Loucy (cell line): ENCODE data around the gene C10orf62.

Source experiments
- H2AFZ ChIP-seq: fragments of 200-600 bp; sonication (generic); 2 replicates; pipeline ENCODE4 v1.6.0; 2016; ENCODE audit warnings: antibody characterized with exemption, mild to moderate bottlenecking, low read length, moderate library complexity
- H3F3A ChIP-seq: fragments of 200-600 bp; 2 replicates; pipeline ENCODE4 v1.6.0; 2016; ENCODE audit warnings: antibody characterized with exemption, low read depth, mild to moderate bottlenecking
- H3K27me3 ChIP-seq: fragments of 200-600 bp; sonication (generic); 2 replicates; pipeline ENCODE4 v1.6.1; 2014; ENCODE audit warnings: low read length, mild to moderate bottlenecking; ENCODE audit not compliant: insufficient read depth, poor library complexity, severe bottlenecking
- H3K36me3 ChIP-seq: fragments of 200-600 bp; sonication (generic); 2 replicates; pipeline ENCODE4 v1.6.1; 2016; ENCODE audit warnings: low read length; ENCODE audit not compliant: insufficient read depth
- H3K4me1 ChIP-seq: fragments of 200-600 bp; sonication (generic); 2 replicates; pipeline ENCODE4 v1.5.1; 2014; ENCODE audit warnings: low read length, mild to moderate bottlenecking; ENCODE audit not compliant: insufficient read depth, poor library complexity, severe bottlenecking
- H3K4me2 ChIP-seq: fragments of 200-600 bp; sonication (generic); 2 replicates; pipeline ENCODE4 v1.6.0; 2014; ENCODE audit warnings: antibody characterized with exemption, low read length, low read depth, mild to moderate bottlenecking; ENCODE audit not compliant: poor library complexity, severe bottlenecking
- H3K4me3 ChIP-seq: fragments of 200-600 bp; sonication (generic); 2 replicates; pipeline ENCODE4 v1.5.1; 2014; ENCODE audit warnings: low read length, mild to moderate bottlenecking, mixed read lengths; ENCODE audit not compliant: poor library complexity, severe bottlenecking
- H3K79me2 ChIP-seq: fragments of 200-600 bp; sonication (generic); 2 replicates; pipeline ENCODE4 v1.6.1; 2014; ENCODE audit warnings: low read length; ENCODE audit not compliant: insufficient read depth
- H3K9ac ChIP-seq: fragments of 200-600 bp; sonication (generic); 2 replicates; pipeline ENCODE4 v1.6.0; 2014; ENCODE audit warnings: mild to moderate bottlenecking, low read depth, low read length, moderate library complexity; ENCODE audit not compliant: poor library complexity, severe bottlenecking
- H3K9me2 ChIP-seq: fragments of 200-600 bp; sonication (generic); replicated peaks from 2 replicates; pipeline ENCODE4 v1.6.1; 2016; ENCODE audit warnings: low read depth, low read length, mixed read lengths
- H3K9me3 ChIP-seq: fragments of 200-600 bp; sonication (generic); 2 replicates; pipeline ENCODE4 v1.6.1; 2014; ENCODE audit warnings: mild to moderate bottlenecking, antibody characterized with exemption, low read length, low read depth; ENCODE audit not compliant: insufficient read depth
- H4K20me1 ChIP-seq: fragments of 200-600 bp; sonication (generic); 2 replicates; pipeline ENCODE4 v1.6.0; 2014; ENCODE audit warnings: antibody characterized with exemption, low read length, mild to moderate bottlenecking; ENCODE audit not compliant: insufficient read depth, poor library complexity, severe bottlenecking
- EZH2phosphoT487 ChIP-seq: fragments of 200-600 bp; IDR thresholded peaks from 2 replicates; pipeline ENCODE4 v1.6.1; 2018; ENCODE audit warnings: antibody characterized with exemption, mild to moderate bottlenecking, moderate library complexity, borderline replicate concordance
- TF ChIP-seq, protein P1 (sequence below): fragments of 200-600 bp; sonication (generic); conservative IDR thresholded peaks from 2 replicates; pipeline ENCODE4 v1.5.1; 2014; ENCODE audit warnings: mild to moderate bottlenecking, antibody characterized with exemption, low read length

C10orf62 gene

DNA sequence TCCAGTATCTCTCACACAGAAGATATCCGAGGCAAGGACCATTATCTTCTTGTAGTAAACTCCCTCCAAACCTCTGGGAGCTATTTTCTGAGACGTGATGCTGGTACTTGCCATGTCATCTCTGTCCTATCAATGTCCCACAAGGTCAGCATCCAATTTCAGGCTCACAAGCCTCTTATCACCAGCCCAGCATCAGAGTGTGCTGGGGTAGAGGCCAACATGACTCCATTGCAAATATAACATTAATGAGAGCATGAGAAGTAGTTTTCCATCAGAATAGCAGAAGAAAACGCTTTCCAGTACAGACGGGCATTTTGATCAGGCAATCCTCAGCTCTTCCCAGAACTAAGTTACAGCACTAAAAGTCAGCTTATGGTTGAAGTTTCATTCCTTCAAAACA is 38.2 kb downstream of the C10orf62 start:
- Histone ChIP-seq H3K79me2 (no peaks in the 10 kb centered on the region), H3F3A (no peaks in the 10 kb centered on the region), H4K20me1 (no peaks in the 10 kb centered on the region), H3K9ac (no peak overlapping the region), H3K4me2 (no peak overlapping the region), H3K9me2 (no peaks in the 10 kb centered on the region), H2AFZ (no peak overlapping the region), H3K4me1 (no peaks in the 10 kb centered on the region), H3K4me3 (no peak overlapping the region), H3K27me3 (no peaks in the 10 kb centered on the region), H3K9me3 (no peaks in the 10 kb centered on the region), H3K36me3 (no peaks in the 10 kb centered on the region)
- no peak for TF ChIP-seq EZH2phosphoT487
- TF ChIP-seq, protein P1, sequence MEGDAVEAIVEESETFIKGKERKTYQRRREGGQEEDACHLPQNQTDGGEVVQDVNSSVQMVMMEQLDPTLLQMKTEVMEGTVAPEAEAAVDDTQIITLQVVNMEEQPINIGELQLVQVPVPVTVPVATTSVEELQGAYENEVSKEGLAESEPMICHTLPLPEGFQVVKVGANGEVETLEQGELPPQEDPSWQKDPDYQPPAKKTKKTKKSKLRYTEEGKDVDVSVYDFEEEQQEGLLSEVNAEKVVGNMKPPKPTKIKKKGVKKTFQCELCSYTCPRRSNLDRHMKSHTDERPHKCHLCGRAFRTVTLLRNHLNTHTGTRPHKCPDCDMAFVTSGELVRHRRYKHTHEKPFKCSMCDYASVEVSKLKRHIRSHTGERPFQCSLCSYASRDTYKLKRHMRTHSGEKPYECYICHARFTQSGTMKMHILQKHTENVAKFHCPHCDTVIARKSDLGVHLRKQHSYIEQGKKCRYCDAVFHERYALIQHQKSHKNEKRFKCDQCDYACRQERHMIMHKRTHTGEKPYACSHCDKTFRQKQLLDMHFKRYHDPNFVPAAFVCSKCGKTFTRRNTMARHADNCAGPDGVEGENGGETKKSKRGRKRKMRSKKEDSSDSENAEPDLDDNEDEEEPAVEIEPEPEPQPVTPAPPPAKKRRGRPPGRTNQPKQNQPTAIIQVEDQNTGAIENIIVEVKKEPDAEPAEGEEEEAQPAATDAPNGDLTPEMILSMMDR, result no peak

DNA sequence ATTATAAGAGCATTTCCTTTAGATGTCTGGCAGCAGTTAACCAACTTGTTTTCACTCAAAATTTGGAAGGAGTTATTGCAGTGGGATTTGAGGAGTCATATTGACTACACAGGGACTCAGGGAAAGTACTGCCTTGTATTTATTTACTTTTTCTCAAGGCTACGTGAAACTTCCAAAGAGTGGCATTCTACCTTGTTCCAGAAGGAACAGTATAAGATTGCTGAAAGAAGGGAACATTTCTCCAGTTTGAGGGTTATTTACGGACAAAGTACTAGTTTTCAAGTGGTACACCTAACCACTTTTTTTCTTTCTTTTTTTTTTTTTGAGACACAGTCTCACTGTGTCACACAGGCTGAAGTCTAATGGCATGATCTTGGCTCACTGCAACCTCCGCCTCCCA is 38.7 kb downstream of the C10orf62 start:
- H3K4me1 ChIP-seq, result no peaks in the 10 kb centered on the region
- no peaks in the 10 kb centered on the region for H3K27me3 ChIP-seq
- TF ChIP-seq, protein P1, result no peak
- TF ChIP-seq EZH2phosphoT487, result no peak
- no peak overlapping the region for H3K4me3 ChIP-seq
- H3F3A ChIP-seq, result no peaks in the 10 kb centered on the region
- H3K4me2 ChIP-seq, result no peak overlapping the region
- H3K9me3 ChIP-seq, result no peaks in the 10 kb centered on the region
- H3K9ac ChIP-seq, result no peak overlapping the region
- no peaks in the 10 kb centered on the region for H4K20me1 ChIP-seq
- H3K9me2 ChIP-seq, result no peaks in the 10 kb centered on the region
- no peaks in the 10 kb centered on the region for H3K36me3 ChIP-seq
- no peak overlapping the region for H2AFZ ChIP-seq
- H3K79me2 ChIP-seq, result no peaks in the 10 kb centered on the region

DNA sequence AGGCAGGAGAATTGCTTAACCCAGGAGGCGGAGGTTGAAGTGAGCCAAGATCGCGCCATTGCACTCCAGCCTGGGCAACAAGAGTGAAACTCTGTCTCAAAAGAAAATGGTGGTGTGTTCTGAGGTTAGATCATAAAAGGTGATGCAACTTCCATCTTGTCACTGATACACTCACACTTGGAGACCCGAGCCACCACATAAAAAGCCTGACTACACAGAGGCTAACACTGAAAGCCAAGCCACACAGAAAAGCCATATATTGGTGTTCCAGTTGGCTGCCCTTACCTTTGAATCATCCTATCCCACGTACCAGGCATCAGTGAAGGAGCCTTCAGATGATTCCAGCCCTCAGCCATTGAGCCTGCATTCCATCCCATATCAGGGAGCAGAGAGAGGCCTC is 39.8 kb downstream of the C10orf62 start:
- Histone ChIP-seq H3K9me2 (no peaks in the 10 kb centered on the region), H3K4me3 (no peak overlapping the region), H3K27me3 (no peaks in the 10 kb centered on the region), H3K9ac (no peak overlapping the region), H3K79me2 (no peaks in the 10 kb centered on the region), H3K9me3 (no peaks in the 10 kb centered on the region), H3K4me2 (no peak overlapping the region), H4K20me1 (no peaks in the 10 kb centered on the region), H3K36me3 (no peaks in the 10 kb centered on the region), H3F3A (no peaks in the 10 kb centered on the region), H2AFZ (no peak overlapping the region), H3K4me1 (no peaks in the 10 kb centered on the region)
- TF ChIP-seq, protein P1, result no peak
- no peak for TF ChIP-seq EZH2phosphoT487
